GM21447 (cell line): ENCODE data around the gene WDR47.

Source experiments
- ATAC-seq: cut with Tn5 transposase; IDR thresholded peaks from one replicate; pipeline ENCODE4 v1.9.1; 2021; ENCODE audit not compliant: unreplicated experiment

The WDR47 gene

GRCh38 chr1:109041621-109042468 is at the start of gene WDR47:
Gene WDR47 (minus strand): TSS chr1:109042102. CDS start chr1:109023512, 18,590 bp downstream.
- peak; percentile 93 for ATAC-seq

- peak; percentile 58 for ATAC-seq
Measured at GRCh38 chr1:109091078-109091838, 49.4 kb upstream of the WDR47 start.

GRCh38 chr1:109090196-109091077 is 48.5 kb upstream of the WDR47 start, which contains the start of gene TMEM167B:
Gene TMEM167B (plus strand): TSS chr1:109090764. CDS start chr1:109090873, 109 bp downstream.
- ATAC-seq = peak; percentile 94

DNA sequence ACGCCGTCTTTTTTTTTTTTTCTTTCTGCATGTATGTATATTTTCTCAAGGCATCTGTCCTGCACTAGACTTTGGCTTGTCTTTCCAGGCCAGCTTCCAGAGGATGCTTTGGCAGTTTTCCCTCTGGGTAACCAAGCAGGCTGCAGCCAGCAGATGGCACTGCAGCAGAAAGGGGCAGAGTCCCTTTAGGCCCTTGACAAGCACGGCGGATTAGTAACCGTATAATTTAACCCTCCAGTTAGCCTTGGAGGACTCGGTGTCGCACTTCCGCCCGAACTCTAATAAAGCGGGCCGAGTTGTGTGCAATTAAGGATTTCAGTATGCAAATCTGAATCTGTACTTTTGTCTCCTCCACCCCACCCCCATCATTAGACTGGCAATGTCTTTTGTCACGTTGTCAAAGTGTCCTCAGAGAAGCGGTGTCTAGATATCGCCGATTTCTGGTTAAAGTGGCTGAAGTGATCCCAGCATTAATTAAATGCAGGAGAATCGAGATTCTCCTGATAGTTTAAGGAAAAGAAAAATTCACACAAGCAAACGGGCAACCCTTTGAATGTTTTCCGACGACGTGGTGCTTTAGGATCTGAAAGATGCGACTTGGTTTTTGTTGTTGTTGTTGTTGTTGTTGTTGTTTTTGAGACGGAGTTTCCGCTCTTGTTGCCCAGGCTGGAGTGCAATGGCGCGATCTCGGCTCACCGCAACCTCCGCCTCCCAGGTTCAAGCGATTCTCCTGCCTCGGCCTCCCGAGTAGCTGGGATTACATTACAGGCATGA is 47.5 kb upstream of the WDR47 start:
- no peak for ATAC-seq

- ATAC-seq = no peak
Measured at GRCh38 chr1:109084563-109085517, 42.9 kb upstream of the WDR47 start.

- no peak for ATAC-seq
Measured at GRCh38 chr1:109083923-109084322, 42.0 kb upstream of the WDR47 start.

- ATAC-seq = no peak
Measured at GRCh38 chr1:109083501-109083900, 41.6 kb upstream of the WDR47 start.

DNA sequence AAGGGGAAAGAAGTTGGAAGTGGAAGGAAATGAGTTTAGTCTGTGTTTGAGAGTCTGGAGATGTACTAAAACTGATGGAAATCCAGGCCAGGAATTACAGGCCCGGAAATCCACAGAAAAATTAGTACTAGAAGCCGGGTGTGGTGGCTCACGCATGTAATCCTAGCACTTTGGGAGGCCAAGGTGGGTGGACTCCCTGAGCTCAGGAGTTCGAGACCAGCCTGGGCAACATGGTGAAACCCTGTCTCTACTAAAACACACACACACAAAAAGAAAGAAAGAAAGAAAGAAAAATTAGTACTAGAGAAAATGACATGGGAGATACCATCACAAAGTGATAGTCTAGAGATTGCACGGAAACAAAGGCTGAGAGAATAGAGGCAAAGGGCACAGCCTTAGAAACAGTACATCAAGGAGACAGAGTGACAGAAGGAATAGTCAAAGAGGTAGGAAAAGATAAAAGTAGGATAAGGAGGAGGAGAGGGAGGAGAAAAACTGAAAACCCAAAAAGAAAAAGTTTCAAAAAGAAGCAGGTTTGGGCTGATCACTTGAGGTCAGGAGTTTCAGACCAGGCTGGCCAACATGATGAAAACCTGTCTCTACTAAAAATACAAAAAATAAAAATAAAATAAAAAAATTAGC is 38.7 kb upstream of the WDR47 start:
- no peak for ATAC-seq

DNA sequence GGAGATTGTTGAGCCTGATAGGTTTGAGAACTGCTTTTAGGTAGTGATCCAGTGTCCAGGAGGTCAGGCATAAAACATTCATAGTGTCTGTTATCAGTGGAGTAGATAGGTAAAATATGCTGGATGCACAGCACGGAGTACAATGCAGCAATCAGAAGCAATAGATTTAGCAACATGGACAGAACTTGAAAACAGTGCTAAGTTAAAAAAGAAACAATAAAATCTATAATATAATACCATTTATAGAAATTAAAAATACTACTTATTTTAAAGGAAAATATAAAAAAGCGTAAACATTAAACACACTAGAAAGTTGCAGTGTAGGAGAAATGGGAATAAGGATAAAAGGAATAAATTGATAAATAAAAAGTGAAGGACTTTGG is 37.3 kb upstream of the WDR47 start:
- ATAC-seq = no peak

DNA sequence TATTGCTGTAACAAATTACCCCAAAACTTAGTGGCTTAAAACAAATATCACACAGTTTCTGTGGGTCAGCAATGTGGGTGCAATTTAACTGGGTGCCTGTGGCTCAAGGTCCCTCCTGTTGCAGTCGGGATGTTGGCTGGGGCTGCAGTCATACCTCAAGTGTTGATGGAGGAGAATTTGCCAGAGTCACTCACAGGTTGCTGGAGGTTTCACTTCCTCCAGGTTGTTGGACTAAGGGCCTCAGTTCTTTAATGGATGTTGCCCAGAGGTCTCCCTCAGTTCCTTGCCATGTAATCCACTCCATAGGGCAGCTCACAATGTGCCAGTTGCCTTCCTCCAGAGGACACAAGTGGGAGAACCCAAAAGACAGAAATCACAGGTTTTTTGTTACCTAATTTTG is 36.4 kb upstream of the WDR47 start:
- no peak for ATAC-seq

DNA sequence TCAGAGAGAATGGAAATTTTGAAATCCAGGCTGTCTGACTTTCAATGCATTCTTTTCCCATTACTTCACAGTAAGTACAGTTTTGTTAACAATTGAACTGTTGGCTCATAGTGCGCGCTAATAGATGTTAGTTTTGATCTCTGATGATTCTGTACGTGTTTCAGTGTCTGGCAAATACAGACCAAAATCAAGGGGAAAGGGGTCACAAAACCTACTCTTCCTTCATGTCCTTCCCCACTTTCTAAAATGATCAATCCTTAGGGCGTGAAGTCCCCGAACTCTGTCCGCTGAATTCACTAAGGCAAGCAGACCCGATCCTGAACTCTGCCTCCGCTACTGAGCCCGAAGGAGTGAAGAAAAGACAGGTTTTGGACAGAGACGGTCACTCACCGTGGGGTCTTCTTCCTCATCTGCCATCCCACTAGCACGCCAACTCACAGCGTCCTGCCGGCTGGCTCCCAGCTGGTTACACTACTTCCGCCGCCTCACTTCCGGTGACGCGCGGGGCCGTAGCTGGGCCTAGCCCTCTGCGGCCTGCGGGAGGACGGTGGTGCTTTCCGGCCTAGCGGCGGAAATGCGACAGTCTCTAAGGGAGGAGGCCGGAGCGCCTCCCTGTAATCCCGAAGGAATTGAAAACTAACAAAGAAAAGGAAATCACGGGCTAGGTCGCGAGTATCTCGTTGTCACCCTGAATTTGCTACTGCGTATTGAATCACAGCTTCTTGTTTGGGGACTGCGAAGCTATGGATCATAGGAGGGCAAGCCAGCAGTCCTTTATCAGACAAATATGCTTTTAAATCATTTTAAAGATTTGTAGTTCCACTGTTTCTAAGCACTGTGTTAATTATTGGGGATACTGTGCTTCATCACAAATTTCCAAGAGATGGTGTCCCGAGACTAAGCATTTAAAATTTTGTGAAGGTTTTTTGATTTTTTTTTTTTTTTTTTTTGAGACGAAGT is 33.9 kb upstream of the WDR47 start, which contains the start of gene TAF13:
TSS of gene TAF13 (minus strand) at position 473 of the 960 bp plus-strand sequence. CDS start at position 417, 56 bp downstream.
- peak; percentile 98 for ATAC-seq

- no peak for ATAC-seq
Measured at GRCh38 chr1:109069294-109069693, 27.4 kb upstream of the WDR47 start.

GRCh38 chr1:109067883-109068282 is 26.0 kb upstream of the WDR47 start:
- ATAC-seq = no peak

DNA sequence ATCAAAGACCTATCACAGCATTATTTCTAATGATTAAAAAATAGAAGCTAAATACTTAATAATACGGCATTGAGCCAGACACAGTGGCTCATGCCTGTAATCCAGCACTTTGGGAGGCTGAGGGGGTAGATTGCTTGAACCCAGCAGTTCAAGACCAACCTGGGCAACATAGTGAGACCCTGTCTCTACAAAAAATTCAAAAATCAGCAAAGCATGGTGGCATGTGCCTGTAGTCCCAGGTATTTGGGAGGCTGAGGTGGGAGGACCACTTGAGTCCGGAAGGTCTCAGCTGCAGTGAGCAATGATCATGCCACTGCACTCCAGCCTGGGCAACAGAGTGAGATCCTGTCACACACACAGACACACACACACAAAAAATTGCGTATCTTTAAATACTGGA is 23.2 kb upstream of the WDR47 start:
- ATAC-seq = no peak

DNA sequence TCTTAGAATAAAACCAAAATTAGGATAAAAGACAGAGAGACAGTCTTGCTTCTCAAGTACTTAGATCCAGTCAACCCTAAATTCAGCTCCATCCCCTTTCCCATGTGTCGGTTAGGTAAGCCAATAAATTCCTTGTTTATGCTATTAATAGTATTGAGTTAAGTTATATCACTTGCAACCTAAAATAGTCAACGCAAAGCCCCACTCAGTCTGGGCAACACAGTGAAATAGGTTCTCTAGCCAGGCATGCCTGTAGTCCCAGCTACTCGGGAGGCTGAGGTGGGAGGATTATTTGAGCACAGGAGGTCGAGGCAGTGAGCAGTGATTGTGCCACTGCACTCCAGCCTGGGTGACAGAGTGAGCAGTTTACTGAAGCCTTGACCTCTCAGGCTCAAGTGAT is 19.3 kb upstream of the WDR47 start:
- no peak for ATAC-seq

DNA sequence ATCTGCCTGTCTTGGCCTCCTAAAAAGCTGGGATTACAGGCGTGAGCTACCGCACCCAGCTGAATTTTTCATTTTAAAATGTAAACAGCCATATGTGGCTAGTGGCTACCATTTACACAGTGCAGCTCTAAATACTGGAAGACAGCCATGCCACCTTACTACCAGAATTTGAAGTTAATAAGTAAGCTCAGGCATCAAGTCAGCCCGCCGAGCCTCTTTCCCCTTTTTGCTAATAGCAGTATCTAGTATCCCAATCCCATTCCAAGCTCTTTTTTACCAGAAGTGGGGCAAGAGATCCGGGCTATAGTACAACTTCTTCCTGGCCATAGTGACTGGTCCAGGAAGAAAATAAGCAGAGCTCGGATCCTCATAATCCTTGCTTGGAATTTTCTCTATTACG is 18.8 kb upstream of the WDR47 start:
- ATAC-seq = no peak

- no peak for ATAC-seq
Measured at GRCh38 chr1:109059026-109059425, 17.1 kb upstream of the WDR47 start.
